GM12878 (cell line): ENCODE measurements around the gene GM2A. TPM values are rescaled to one million over a fixed set of nuclear protein-coding genes. Genes with fewer than 3 reads are reported as not detected.
"Not testable (repeated sequence)": the region's sequence is repeated elsewhere in the genome, so short reads cannot be mapped to it uniquely, and the experiment has no call there.

Experiments
- ATAC-seq: fragments of 200-7000 bp; cut with Tn5 transposase; 3 replicates; pipeline ENCODE4 v1.9.1; 2020; ENCODE audit warnings: mild to moderate bottlenecking, moderate library complexity
- BruUV-seq: library from RNA; stranded (reverse); fragments of 400-500 nt; replicated peaks from 2 replicates; lab custom pipeline; 2021; lab: Mats Ljungman, UMichigan
- CTCF ChIA-PET: fragments of 300-600 bp; sonication (Branson Sonifier 250); formaldehyde crosslinking; extraction: SDS; loops from one replicate; lab custom pipeline; 2021; ENCODE audit warnings: inconsistent platforms; lab: Yijun Ruan, JAX
- POLR2A ChIA-PET: fragments of 350-600 bp; formaldehyde crosslinking; extraction: SDS; loops from one replicate; lab custom pipeline; 2021; ENCODE audit warnings: inconsistent platforms; lab: Charles Lee
- RAD21 ChIA-PET: fragments of 300-600 bp; sonication (Branson Sonifier 250); formaldehyde crosslinking; loops from one replicate; lab custom pipeline; 2023; ENCODE audit warnings: antibody characterized with exemption; ENCODE audit not compliant: unreplicated experiment; lab: Charles Lee
- SMC1A ChIA-PET: fragments of 300-600 bp; sonication (Branson Sonifier 250); formaldehyde crosslinking; loops from one replicate; lab custom pipeline; 2023; ENCODE audit not compliant: unreplicated experiment, uncharacterized antibody; lab: Charles Lee
- DNase-seq: peaks from one replicate; pipeline ENCODE4 v3.0.0-alpha.2; 2011; ENCODE audit warnings: low read depth, low spot score
- FAIRE-seq: peaks from 3 replicates; lab custom pipeline; 2011; peaks lifted over from hg19 to GRCh38; lab: Jason Lieb, UNC
- H2AFZ ChIP-seq: 2 replicates; pipeline ENCODE4 v1.6.0; 2011; ENCODE audit warnings: low read depth, low read length, control low read depth; ENCODE audit not compliant: control insufficient read depth
- H3K27ac ChIP-seq: 2 replicates; pipeline ENCODE4 v1.5.1; 2011; ENCODE audit warnings: control low read depth; ENCODE audit not compliant: control insufficient read depth, insufficient read depth
- H3K27me3 ChIP-seq, 2 experiments: replicated peaks in 1 of 2; 2 replicates each; pipeline versions ENCODE4 v1.6.0 to v1.6.1; 2011; ENCODE audit warnings: low read length in 1 of 2; ENCODE audit not compliant: control insufficient read depth in 2 of 2, insufficient read depth in 2 of 2
- H3K36me3 ChIP-seq, 2 experiments: 2 replicates each; pipeline ENCODE4 v1.5.1; 2011; ENCODE audit warnings: low read length in 1 of 2; ENCODE audit not compliant: control insufficient read depth in 2 of 2, insufficient read depth in 2 of 2
- H3K4me1 ChIP-seq: 2 replicates; pipeline ENCODE4 v1.6.1; 2011; ENCODE audit warnings: mild to moderate bottlenecking, low read length, moderate library complexity, mixed read lengths; ENCODE audit not compliant: control insufficient read depth, insufficient read depth
- H3K4me2 ChIP-seq: 2 replicates; pipeline ENCODE4 v1.6.0; 2011; ENCODE audit warnings: control low read depth; ENCODE audit not compliant: control insufficient read depth, insufficient read depth
- H3K4me3 ChIP-seq: fragments of 200-600 bp; sonication (generic); 2 replicates; pipeline ENCODE4 v1.5.1; 2016
- H3K79me2 ChIP-seq: 2 replicates; pipeline ENCODE4 v1.6.0; 2011; ENCODE audit warnings: low read length; ENCODE audit not compliant: control insufficient read depth, insufficient read depth
- H3K9ac ChIP-seq: 2 replicates; pipeline ENCODE4 v1.8.0; 2011; ENCODE audit warnings: low read length, control low read depth, mixed read lengths; ENCODE audit not compliant: control insufficient read depth, insufficient read depth
- H3K9me3 ChIP-seq: replicated peaks from 3 replicates; pipeline ENCODE4 v1.5.1; 2011; ENCODE audit warnings: mild to moderate bottlenecking, low read length; ENCODE audit not compliant: control insufficient read depth, insufficient read depth
- H4K20me1 ChIP-seq: 2 replicates; pipeline ENCODE4 v1.6.0; 2011; ENCODE audit not compliant: control insufficient read depth, insufficient read depth
- CBX5 ChIP-seq: sonication (generic); IDR thresholded peaks from 2 replicates; pipeline ENCODE4 v1.6.1; 2016; ENCODE audit warnings: low read depth, moderate library complexity, mild to moderate bottlenecking, inconsistent platforms
- MEF2A ChIP-seq: IDR thresholded peaks from 2 replicates; pipeline ENCODE4 v1.6.1; 2011; ENCODE audit warnings: low read depth, mild to moderate bottlenecking, low read length, moderate library complexity; ENCODE audit not compliant: insufficient read depth
- RAD21 ChIP-seq: IDR thresholded peaks from 2 replicates; pipeline ENCODE4 v1.6.1; 2011; ENCODE audit warnings: mild to moderate bottlenecking, low read depth, low read length, moderate library complexity; ENCODE audit not compliant: insufficient read depth
- SMC3 ChIP-seq: IDR thresholded peaks from 2 replicates; pipeline ENCODE4 v1.6.1; 2011; ENCODE audit warnings: low read length, improper control_type of control experiment, borderline replicate concordance
- YBX1 ChIP-seq: fragments of 450-650 bp; IDR thresholded peaks from 2 replicates; pipeline ENCODE4 v1.6.1; 2016; ENCODE audit warnings: antibody characterized with exemption
- YY1 ChIP-seq: IDR thresholded peaks from 2 replicates; pipeline ENCODE4 v1.6.1; 2011; ENCODE audit warnings: low read depth, mild to moderate bottlenecking, low read length
- WGBS: methylation state at CpG from one replicate; pipeline ENCODE4 v1.1.6; 2016; ENCODE audit warnings: low lambda C conversion rate; ENCODE audit not compliant: insufficient replicate concordance, insufficient coverage; ENCODE audit errors: missing lambda C conversion rate; 5-methylcytosine and 5-hydroxymethylcytosine counted together
- in situ Hi-C: fragments of 300-500 bp; cut with MboI; formaldehyde crosslinking; loops from 9 replicates; pipeline ENCODE4 v1.14.3; 2018; ENCODE audit warnings: mixed read lengths
- intact Hi-C: fragments of 100-400 bp; cut with micrococcal nuclease; formaldehyde crosslinking; loops from one replicate; pipeline ENCODE4 v1.14.2; 2022; ENCODE audit not compliant: unreplicated experiment
- polyA plus RNA-seq, 11 experiments: library from polyadenylated mRNA; depleted of rRNA in 4 of 11; unstranded in 6 of 11; stranded (reverse) in 5 of 11; fragments of >200 nt; fragmentation: Nextera tagmentation in 4 of 11; fragmentation: Illumina TruSeq in 1 of 11; extraction: Ambion mirVana in 4 of 11; extraction: Trizol in 1 of 11; gene quantifications; 1 replicate in 1 of 11; 2 replicates in 10 of 11; pipeline versions ENCODE4 v1.2.1 to v1.2.3, GENCODE V29; 2011 to 2016; ENCODE audit warnings: inconsistent platforms in 2 of 11, missing spikeins in 2 of 11, low read depth in 1 of 11
- total RNA-seq, 4 experiments: library from RNA; depleted of rRNA in 3 of 4; stranded (reverse); fragments of >200 nt in 3 of 4; fragmentation: Illumina TruSeq in 1 of 4; extraction: Trizol in 1 of 4; gene quantifications; 2 replicates each; pipeline versions ENCODE4 v1.2.1 to v1.2.3, GENCODE V29; 2013 to 2021
- TF ChIP-seq, protein P1 (sequence below), 3 experiments: IDR thresholded peaks in 2 of 3; conservative IDR thresholded peaks in 1 of 3; 2 replicates each; pipeline ENCODE4 v1.5.1; 2011; ENCODE audit warnings: low read depth in 3 of 3, low read length in 3 of 3, mild to moderate bottlenecking in 3 of 3, control low read depth in 2 of 3, moderate library complexity in 2 of 3, inconsistent platforms in 1 of 3, mixed read lengths in 1 of 3; ENCODE audit not compliant: control insufficient read depth in 2 of 3, insufficient read depth in 1 of 3; ENCODE audit errors: extremely low read depth in 1 of 3

GM2A gene
- total and polyA plus RNA-seq, 10 of the 15 experiments (the other 5 are each of a cell fraction or from before 2014, with no cell fraction given): 33.6 to 106 (median 68.2) TPM

DNA sequence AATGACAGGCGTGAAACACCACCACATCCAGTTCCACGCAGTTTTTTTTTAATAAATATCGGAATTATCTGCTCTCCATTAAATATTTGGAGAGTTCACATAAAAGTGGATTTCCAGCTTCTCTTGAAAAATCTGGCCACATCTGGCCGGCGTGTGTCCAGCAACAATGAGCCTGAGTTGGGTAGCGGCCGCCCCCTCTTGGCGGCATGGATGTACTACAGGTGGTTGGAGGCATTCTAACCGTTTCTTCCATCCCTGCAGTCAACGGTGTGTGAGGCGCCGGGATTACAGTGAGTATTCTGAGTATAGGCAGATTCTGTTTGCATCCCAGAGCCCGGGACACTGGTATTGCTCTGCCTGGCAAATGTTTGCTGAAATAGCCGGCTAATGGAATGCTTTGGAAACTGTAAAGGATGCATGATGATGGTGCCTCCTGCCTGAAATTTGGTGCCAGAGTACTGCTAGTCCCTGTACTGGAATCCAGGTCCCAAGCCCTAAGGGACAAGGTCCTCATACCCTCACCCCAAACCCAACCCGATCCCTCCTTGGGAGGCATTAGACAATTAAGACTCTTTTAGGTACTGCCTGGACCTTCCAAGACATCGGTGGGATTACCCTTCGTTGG is 13.6 kb upstream of the GM2A start:
- intact Hi-C loops (loop anchor here (2.0 kb wide), 2 partner anchors 75 to 113 kb away; no protein-coding TSS in a partner anchor), in situ Hi-C loops (no loop called here)
- ChIA-PET CTCF (interaction anchor here (0.6 to 9.9 kb wide), 30 partner anchors 9 to 733 kb away, joined by 3 to 293 read pairs (median 6); partner anchors contain the start of genes CCDC69 and GM2A), RAD21 (interaction anchor here (0.9 to 7.0 kb wide), 29 partner anchors 10 to 187 kb away, joined by 3 to 105 read pairs (median 10); partner anchors contain the start of genes ANXA6, CCDC69 and GM2A)
- H3K9ac ChIP-seq: no peak overlapping the region
- no TSS peak for BruUV-seq
- DNase-seq (no peak), FAIRE-seq (no peak)
- H3K4me1 ChIP-seq: peaks cover 70% of the 10 kb centered on the region
- H3K79me2 ChIP-seq: no peaks in the 10 kb centered on the region; the same call in none of the 2 replicates
- H4K20me1 ChIP-seq: no peaks in the 10 kb centered on the region
- H3K4me2 ChIP-seq: peak overlapping the region; percentile 38; the same call in 1 of the 2 replicates
- no peak overlapping the region for H3K27ac ChIP-seq
- H2AFZ ChIP-seq: no peak overlapping the region
- H3K4me3 ChIP-seq: no peak overlapping the region; the same call in 1 of the 2 replicates
- no peaks in the 10 kb centered on the region; the same call in 1 of the 3 replicates for H3K9me3 ChIP-seq
- peak; percentile 41; the same call in 1 of the 2 replicates for TF ChIP-seq SMC3
- no peak for TF ChIP-seq CBX5
- peak; percentile 41; the same call in 1 of the 2 replicates for TF ChIP-seq YY1
- TF ChIP-seq, protein P1, sequence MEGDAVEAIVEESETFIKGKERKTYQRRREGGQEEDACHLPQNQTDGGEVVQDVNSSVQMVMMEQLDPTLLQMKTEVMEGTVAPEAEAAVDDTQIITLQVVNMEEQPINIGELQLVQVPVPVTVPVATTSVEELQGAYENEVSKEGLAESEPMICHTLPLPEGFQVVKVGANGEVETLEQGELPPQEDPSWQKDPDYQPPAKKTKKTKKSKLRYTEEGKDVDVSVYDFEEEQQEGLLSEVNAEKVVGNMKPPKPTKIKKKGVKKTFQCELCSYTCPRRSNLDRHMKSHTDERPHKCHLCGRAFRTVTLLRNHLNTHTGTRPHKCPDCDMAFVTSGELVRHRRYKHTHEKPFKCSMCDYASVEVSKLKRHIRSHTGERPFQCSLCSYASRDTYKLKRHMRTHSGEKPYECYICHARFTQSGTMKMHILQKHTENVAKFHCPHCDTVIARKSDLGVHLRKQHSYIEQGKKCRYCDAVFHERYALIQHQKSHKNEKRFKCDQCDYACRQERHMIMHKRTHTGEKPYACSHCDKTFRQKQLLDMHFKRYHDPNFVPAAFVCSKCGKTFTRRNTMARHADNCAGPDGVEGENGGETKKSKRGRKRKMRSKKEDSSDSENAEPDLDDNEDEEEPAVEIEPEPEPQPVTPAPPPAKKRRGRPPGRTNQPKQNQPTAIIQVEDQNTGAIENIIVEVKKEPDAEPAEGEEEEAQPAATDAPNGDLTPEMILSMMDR (IDR thresholded peaks at IDR 0.05 in 2 of 3, conservative IDR thresholded peaks at IDR 0.05 in 1 of 3; ENCODE audit: control insufficient read depth in 2 of 3, extremely low read depth in 1 of 3, insufficient read depth in 1 of 3, low read depth in 3 of 3, low read length in 3 of 3): peak; percentile 66 to 72 (median 72)
- TF ChIP-seq YBX1: no peak
- TF ChIP-seq MEF2A: no peak
- TF ChIP-seq RAD21: peak; percentile 82
- TF ChIP-seq, all 136 proteins: peak for 4
- no peaks in the 10 kb centered on the region for H3K36me3 ChIP-seq
- ChIA-PET POLR2A (interaction anchor here (0.6 to 10.2 kb wide), 12 partner anchors 11 to 157 kb away, joined by 3 to 290 read pairs (median 8); partner anchors contain the start of genes CCDC69 and GM2A), SMC1A (interaction anchor here (0.7 to 11.1 kb wide), 27 partner anchors 12 to 234 kb away, joined by 3 to 325 read pairs (median 5); partner anchors contain the start of genes ANXA6, CCDC69, GM2A and TNIP1)
- no peaks in the 10 kb centered on the region for H3K27me3 ChIP-seq
- peak; percentile 61 for ATAC-seq
- WGBS: 59% methylated on average over 17 of the region's 17 CpGs

DNA sequence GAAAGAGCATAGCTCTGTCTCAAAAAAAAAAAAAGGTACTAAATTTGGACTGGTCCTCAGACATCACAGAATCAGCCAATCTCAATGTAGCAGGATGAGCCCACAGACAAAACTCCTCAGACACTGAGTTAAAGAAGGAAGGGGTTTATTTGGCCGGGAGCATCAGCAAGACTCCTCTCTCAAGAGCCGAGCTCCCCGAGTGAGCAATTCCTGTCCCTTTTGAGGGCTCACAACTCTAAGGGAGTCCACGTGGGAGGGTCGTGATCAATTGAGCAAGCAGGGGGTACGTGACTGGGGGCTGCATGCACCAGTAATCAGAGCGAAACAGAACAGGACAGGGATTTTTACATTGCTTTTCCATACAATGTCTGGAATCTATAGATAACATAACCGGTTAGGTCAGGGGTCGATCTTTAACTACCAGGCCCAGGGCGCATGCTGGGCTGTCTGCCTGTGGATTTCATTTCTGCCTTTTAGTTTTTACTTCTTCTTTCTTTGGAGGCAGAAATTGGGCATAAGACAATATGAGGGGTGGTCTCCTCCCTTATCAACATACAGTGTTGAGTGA is 12.6 kb upstream of the GM2A start:
- H3K9ac ChIP-seq: peak overlapping the region; percentile 35; the same call in 1 of the 2 replicates
- SMC1A ChIA-PET: interaction anchor here (0.7 to 11.1 kb wide), 14 partner anchors 11 to 207 kb away, joined by 3 to 325 read pairs (median 6); partner anchors contain the start of genes CCDC69, GM2A and SLC36A1

More for the DNA sequence above, 12.6 kb upstream of the GM2A start:
- POLR2A ChIA-PET: interaction anchor here (0.7 to 10.2 kb wide), 5 partner anchors 12 to 132 kb away, joined by 3 to 290 read pairs (median 9); partner anchors contain the start of genes CCDC69 and GM2A
- intact Hi-C loops, BruUV-seq, H3K9me3 ChIP-seq, H3K4me3 ChIP-seq, DNase-seq, FAIRE-seq, ATAC-seq, in situ Hi-C loops, H4K20me1 ChIP-seq, H3K79me2 ChIP-seq, H3K36me3 ChIP-seq, H3K27me3 ChIP-seq: not testable (repeated sequence)
- peaks cover 65% of the 10 kb centered on the region for H3K4me1 ChIP-seq
- RAD21 ChIA-PET: interaction anchor here (0.8 to 7.0 kb wide), 16 partner anchors 13 to 189 kb away, joined by 3 to 105 read pairs (median 6); partner anchors contain the start of gene GM2A
- peak overlapping the region; percentile 10 for H3K27ac ChIP-seq
- CTCF ChIA-PET: interaction anchor here (0.6 to 9.9 kb wide), 17 partner anchors 12 to 751 kb away, joined by 3 to 293 read pairs (median 5); partner anchors contain the start of genes CCDC69 and GM2A
- H3K4me2 ChIP-seq: peak overlapping the region; percentile 50
- peak overlapping the region; percentile 51 for H2AFZ ChIP-seq
- 50% methylated on average over 10 of the region's 10 CpGs for WGBS
